ENCODE measurements around the gene C1orf159.

Gene C1orf159

GRCh38 chr1:1090424-1091343 lies 25.2 kb downstream of the C1orf159 start:
- no peak for DNase-seq

DNA sequence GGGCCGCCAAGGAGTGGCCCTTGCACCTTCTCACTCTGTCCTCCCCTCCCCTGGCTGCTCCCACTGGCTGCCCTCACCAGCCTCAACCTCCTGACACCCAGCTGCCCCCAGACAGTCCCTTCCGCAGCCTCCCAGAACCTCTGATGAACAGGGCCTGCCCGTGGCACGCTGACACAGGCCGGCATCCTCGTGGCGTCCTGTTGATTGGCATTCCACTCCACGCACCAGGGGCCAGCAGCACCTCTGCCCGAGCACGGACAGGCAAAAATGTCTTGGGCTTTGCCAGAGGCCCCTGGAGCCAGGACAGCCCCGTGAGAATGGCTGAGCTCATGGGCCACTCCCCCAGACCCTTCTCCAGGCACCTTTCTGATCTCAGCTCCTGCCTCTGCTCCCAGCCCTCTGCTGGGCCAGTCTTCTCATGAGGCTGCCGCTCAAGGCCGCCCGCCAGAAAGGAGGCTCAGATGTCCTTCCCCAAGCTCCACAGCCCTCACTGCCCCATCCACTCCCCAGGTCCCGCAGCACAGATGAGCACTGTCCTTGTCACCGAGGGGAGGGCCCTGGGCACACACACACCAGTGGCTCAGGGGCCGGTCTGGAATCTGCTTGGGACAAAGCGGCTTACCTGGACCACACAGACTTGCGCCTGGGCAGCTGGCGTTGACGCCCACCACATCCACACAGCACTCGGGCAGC lies 26.0 kb downstream of the C1orf159 start:
- DNase-seq = no peak

DNA sequence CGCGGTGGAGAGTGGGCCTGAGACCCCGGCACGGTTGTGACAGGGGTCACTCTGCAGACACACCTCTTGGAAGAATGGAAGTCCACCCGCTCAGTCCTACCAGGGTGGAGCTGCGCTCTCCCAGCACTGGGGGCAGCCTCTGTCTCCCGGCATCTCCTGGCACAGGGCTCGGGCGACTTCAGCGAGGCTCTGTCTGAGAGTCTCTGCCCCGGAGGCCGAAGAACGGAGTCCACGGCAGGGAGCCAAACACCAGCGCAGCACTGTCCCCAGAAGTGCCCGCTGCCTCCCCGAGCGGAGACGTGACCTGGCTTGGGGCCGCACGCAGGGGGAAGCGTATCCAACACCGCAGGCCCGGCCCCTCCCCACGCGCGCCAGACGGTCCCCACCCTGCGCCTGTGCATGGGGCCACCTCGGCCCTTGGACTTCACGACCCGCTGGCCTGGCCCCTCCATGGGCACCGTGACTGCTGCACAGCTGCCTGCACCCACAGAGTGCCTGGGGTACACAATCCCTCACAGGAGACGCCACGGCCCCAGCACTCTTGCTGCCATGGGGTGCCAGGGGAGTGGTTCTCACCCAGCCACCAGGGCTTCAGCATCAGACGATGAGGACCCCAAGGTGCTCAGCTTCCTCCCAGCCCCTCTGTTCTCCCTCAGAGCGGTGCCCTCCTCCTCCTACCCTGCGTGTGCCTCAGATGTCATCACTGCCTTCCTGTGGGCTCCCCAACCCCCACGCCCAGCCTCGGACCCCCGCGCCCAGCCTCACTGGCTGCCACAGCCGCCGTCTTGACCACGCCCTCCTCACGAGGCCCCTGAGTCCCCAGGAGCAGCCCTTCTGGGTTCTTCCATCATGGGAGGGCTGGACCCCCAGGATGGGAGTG lies 26.8 kb downstream of the C1orf159 start:
- no peak for DNase-seq

GRCh38 chr1:1088029-1088800 lies 27.7 kb downstream of the C1orf159 start:
- DNase-seq = no peak

DNA sequence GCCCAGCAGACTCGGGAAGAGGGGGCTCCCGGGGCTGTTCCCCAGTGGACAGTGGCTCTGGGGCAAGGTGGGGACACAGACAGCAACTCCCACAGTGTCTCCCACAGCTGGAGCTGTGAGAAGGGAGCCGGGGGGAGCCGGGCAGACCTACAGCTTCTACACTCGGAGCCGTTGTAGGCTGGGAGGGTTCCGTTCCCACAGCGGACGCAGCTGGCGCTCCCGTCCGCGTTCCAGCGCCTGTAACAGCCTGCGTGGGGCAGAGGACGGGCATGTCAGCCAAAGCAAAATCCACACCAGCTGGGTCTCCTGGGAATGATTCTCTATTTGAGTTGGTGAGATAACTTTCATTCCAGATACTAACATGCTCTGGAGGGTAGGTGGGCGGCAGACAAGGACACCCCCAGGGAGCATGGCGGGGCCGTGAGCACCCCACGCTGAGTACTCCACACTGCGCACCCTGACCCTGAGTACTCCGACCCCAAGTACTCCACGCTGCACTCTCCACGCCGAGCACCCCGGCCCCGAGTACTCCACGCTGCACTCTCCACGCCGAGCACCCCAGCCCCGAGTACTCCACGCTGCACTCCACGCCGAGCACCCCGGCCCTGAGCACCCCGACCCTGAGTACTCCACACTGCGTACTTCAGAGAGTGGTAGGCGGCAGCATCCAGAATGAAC lies 28.4 kb downstream of the C1orf159 start:
- no peak for DNase-seq

- DNase-seq = no peak
Observed at GRCh38 chr1:1086911-1087341, 29.0 kb downstream of the C1orf159 start.

DNA sequence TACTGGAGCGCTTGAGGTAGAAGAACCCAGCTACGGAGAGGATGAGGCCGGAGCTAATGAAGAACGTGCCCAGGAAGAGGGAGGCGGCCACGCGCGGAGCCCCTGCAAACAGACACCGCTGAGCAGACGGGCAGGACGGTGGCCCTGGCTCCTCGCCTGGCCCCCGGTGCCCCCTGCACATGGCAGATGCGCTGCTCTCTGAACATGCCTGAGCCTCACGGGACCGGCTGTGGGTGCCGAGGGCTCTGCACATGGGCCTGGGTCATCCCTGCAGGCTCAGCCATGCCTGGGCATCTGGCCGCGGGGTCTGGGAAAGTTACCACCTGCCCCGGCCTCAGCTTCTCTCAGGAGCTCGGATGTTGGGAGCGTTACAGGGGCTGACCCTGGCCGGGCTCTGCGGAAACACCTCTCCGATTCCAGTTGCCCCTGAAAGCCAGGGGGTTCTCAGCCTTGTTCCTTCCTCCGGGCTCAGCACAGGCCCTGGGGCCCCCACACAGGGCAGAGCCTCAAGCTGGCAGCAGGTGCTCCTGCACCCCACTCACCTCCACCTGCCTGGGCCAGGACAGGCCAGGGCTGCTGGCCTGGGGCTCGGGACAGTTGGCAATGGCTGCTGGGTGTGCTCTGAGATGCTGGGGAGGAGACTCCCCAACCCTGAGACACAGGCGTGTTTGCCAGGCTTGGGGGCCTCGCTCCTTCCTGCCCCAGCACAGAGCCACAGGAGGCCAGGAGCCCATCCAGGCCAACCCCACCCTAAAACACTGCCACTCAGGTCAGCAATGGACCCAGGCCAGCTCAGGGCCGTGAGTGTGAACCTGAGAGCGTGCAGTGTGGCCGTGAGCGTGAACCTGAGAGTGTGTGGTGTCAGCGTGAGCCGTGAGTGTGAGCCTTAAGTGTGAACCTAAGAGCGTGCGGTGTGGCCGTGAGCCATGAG lies 29.7 kb downstream of the C1orf159 start:
- DNase-seq = no peak

GRCh38 chr1:1085171-1085841 lies 30.6 kb downstream of the C1orf159 start:
- no peak for DNase-seq

GRCh38 chr1:1084372-1085170 lies 31.3 kb downstream of the C1orf159 start:
- no peak for DNase-seq

DNA sequence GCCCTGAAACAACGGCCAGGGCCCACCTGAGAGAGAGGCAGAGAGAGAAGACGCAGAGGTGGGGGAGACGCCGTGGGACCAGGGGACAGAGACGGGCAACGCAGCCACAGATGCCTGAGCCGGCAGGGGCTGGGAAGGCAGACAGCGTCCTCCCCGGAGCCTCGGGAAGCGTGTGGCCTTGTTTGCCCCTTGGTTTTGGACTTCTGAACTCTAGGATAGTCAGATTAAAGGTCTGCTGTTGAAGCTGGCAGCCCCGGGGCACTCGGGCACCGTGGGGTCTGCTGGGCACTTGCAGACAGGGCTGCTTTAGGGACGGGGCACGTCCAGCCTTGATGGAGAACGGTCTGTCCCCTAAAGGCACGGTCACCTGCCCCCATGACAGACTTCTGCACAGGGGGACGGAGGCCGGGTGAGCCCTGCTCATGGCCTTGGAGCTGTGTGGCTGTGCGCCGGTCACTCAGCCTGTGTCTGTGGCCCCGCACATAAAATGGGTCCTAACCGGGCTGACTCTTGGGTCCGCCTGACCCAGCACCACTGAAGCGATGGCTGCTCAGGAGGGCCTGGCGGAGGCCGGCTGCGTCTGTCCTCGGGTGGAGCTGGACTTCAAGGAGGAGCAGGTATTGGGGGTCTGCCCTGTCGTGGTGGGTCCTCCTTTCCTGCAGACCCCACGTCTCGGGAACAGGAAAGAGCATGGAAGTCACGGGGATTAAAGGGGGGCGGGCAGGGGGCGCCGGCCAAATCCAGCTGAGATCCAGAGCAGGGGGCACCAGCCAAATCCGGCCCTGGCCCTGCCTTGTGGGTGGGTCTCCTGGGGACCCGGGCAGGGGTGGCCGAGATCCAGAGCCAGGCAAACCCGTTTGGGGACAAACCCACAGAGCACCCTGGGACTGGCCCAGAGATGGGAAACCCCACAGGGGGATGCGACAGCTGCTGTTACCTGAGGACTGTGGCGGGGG lies 32.2 kb downstream of the C1orf159 start:
- DNase-seq = no peak

- no peak for DNase-seq
Observed at GRCh38 chr1:1082776-1083415, 33.0 kb downstream of the C1orf159 start.

- DNase-seq = no peak
Observed at GRCh38 chr1:1082239-1082775, 33.6 kb downstream of the C1orf159 start.

GRCh38 chr1:1081311-1082238 lies 34.3 kb downstream of the C1orf159 start:
- no peak for DNase-seq

DNA sequence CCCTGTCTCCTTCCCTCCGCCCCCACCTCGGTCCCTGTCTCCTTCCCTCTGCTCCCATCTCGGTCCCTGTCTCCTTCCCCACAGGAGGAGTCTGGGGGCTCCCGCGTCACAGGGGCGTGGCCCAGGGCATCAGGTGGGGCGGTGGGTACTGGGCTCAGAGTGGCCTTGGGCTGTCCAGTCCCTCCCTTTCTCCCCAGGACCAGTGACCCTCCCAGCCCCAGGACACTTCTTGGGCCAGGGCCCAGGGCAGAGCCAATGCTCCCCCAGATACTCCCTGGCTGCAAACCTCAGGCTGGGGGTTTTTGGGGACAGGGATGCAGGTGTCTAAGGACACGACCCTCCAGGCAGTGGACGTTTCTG lies 35.0 kb downstream of the C1orf159 start:
- DNase-seq = no peak

- DNase-seq = no peak
Observed at GRCh38 chr1:1080122-1080757, 35.6 kb downstream of the C1orf159 start.
